AG04449 (cell line): ENCODE measurements around the gene SLC4A4.

ENCODE experiments used
- CTCF ChIA-PET: fragments of 350-600 bp; formaldehyde crosslinking; extraction: SDS; loops from one replicate; lab custom pipeline; 2021; ENCODE audit warnings: antibody characterized with exemption; lab: Yijun Ruan, JAX
- POLR2A ChIA-PET: fragments of 400-600, 350-600 bp; formaldehyde crosslinking; extraction: SDS; loops from one replicate; lab custom pipeline; 2020; ENCODE audit warnings: antibody characterized with exemption, inconsistent platforms; lab: Yijun Ruan, JAX
- DNase-seq: peaks from one replicate; pipeline ENCODE4 v3.0.0-alpha.2; 2010; ENCODE audit warnings: low read depth, low spot score
- H3K4me3 ChIP-seq: 2 replicates; pipeline ENCODE4 v1.5.1; 2011; ENCODE audit warnings: low read depth, mild to moderate bottlenecking, control low read depth, low read length
- TF ChIP-seq, protein P1 (sequence below): IDR thresholded peaks from one replicate; pipeline ENCODE4 v1.5.1; 2011; ENCODE audit warnings: mild to moderate bottlenecking, moderate library complexity, low read length, control low read depth, inconsistent platforms; ENCODE audit not compliant: insufficient read depth; ENCODE audit errors: missing control alignments

SLC4A4 gene

DNA sequence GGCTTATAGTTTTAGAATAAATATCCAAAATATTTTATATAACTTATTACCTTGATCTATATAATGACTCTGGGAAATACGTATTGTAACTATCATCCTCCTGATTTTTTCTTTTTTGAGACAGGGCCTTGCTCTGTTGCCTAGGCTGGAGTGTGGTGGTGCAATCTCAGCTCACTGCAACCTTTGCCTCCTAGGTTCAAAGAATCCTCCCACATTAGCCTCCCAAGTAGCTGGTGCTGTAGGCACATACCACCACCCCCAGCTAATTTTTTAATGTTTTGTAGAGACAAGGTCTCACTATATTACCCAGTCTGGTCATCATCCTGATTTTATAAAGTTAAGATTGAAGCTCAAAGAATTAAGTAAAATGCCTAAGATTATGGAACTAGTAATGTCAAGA, 193.6 kb downstream of the SLC4A4 start:
- ChIA-PET POLR2A (no interaction called here), CTCF (interaction anchor here (0.9 to 1.2 kb wide), 2 partner anchors 348 to 401 kb away, joined by 3 to 4 read pairs; no protein-coding TSS in a partner anchor)
- no peak for DNase-seq
- H3K4me3 ChIP-seq, result no peak overlapping the region
- TF ChIP-seq, protein P1, sequence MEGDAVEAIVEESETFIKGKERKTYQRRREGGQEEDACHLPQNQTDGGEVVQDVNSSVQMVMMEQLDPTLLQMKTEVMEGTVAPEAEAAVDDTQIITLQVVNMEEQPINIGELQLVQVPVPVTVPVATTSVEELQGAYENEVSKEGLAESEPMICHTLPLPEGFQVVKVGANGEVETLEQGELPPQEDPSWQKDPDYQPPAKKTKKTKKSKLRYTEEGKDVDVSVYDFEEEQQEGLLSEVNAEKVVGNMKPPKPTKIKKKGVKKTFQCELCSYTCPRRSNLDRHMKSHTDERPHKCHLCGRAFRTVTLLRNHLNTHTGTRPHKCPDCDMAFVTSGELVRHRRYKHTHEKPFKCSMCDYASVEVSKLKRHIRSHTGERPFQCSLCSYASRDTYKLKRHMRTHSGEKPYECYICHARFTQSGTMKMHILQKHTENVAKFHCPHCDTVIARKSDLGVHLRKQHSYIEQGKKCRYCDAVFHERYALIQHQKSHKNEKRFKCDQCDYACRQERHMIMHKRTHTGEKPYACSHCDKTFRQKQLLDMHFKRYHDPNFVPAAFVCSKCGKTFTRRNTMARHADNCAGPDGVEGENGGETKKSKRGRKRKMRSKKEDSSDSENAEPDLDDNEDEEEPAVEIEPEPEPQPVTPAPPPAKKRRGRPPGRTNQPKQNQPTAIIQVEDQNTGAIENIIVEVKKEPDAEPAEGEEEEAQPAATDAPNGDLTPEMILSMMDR, result no peak

DNA sequence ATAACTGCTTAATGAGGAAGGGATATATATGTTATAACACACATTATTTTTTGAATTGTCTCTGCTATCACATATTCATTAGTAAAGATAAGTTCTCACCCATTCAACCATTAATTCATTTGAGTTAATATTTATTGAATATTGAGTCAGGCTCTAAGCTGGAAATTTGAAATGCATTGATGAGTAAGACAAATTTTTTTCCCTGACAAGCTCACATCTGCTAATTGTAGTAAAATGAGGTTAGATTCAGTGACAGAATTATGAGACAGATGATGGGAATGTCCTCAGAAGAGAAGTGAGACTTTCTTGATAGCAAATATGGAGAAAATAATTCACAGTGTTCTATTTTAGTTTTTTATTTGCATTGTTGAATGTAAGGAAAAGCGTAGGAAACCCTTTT, 194.3 kb downstream of the SLC4A4 start:
- TF ChIP-seq, protein P1, result no peak
- no peak for DNase-seq
- H3K4me3 ChIP-seq, result no peak overlapping the region
- CTCF ChIA-PET, result interaction anchor here (0.9 to 1.2 kb wide), 2 partner anchors 349 to 402 kb away, joined by 3 to 4 read pairs; no protein-coding TSS in a partner anchor
- POLR2A ChIA-PET, result no interaction called here

GRCh38 chr4:71537551-71538065, 198.8 kb downstream of the SLC4A4 start:
- TF ChIP-seq, protein P1, result no peak
- CTCF ChIA-PET, result no interaction called here
- no peak for DNase-seq
- no peak overlapping the region for H3K4me3 ChIP-seq
- POLR2A ChIA-PET, result no interaction called here

- H3K4me3 ChIP-seq, result no peak overlapping the region
- ChIA-PET CTCF (interaction anchor here (0.7 kb wide), 1 partner anchor 309 kb away, joined by 5 read pairs; no protein-coding TSS in a partner anchor), POLR2A (no interaction called here)
- DNase-seq, result no peak
- TF ChIP-seq, protein P1, result no peak
These were observed 199.7 kb downstream of the SLC4A4 start for GRCh38 chr4:71538528-71538927.

DNA sequence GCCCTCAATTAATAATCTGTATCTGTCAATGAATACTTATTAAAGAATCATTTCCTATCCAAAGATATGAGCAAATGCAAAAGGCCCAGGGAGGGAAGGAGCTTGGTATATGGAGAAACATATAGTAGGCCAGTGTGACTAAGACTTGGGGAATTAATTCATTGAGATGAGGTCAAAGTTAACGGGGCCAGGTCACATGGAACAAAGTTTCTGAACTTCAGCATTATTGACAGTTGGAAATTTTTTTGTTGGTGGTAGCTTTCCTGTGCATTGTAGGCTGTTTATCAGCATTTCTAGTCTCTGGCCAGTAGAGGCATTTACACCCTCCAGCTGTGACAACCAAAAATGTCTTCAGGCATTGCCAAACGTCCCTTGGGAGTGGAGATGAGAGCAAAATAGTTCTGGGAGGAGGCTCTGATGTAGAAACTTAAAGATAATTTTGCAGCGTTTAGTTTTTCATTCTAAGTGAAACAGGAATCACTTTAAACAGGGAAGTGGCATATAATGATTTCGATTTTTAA, 202.0 kb downstream of the SLC4A4 start:
- DNase-seq, result no peak
- POLR2A ChIA-PET, result interaction anchor here (0.6 kb wide), 1 partner anchor 721 kb away, joined by 3 read pairs; no protein-coding TSS in a partner anchor
- CTCF ChIA-PET, result no interaction called here
- TF ChIP-seq, protein P1, result no peak
- H3K4me3 ChIP-seq, result no peak overlapping the region

- CTCF ChIA-PET, result no interaction called here
- TF ChIP-seq, protein P1, result no peak
These were observed 202.7 kb downstream of the SLC4A4 start for GRCh38 chr4:71541541-71541940.

More at GRCh38 chr4:71541541-71541940, 202.7 kb downstream of the SLC4A4 start:
- POLR2A ChIA-PET, result no interaction called here
- H3K4me3 ChIP-seq, result no peak overlapping the region
- DNase-seq, result no peak
